ENCODE results near the gene SOS1. TPM values are rescaled to one million over a fixed set of nuclear protein-coding genes. Genes with fewer than 3 reads are reported as not detected.

SOS1 gene
- total RNA-seq, 2 donors from 2014 or later, result 13.7 to 67.6 TPM

DNA sequence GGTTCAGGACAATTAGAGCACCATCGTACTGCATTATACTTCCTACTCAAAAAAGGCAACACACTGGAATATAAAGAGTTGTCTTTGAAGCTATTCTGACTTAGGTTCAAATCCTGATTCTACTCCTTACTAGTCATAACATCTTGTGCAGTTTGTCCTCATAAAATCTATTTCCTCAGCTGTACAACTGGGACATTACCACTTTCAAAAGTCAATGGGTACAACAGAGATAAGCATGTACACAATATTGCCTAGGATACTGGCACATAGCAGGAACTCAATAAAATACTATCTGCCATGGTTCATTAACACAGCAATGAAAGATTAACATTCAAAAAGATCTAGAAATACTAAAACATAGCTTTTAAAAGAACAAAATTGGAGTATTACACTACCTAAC, 11.3 kb downstream of the SOS1 start:
- no peak for DNase-seq
- no peaks in the 10 kb centered on the region for H3K9me3 ChIP-seq
- H3K36me3 ChIP-seq (replicated peaks in 1 of 2; ENCODE audit: insufficient read depth in 1 of 2, low read depth in 2 of 2), result no peaks in the 10 kb centered on the region
- 90 to 91% methylated on average over 1 of the region's 1 CpG for WGBS, 2 donors
- H3K4me3 ChIP-seq, result no peak overlapping the region
- no peak overlapping the region for H3K27ac ChIP-seq
- H3K27me3 ChIP-seq, result no peaks in the 10 kb centered on the region
- peaks cover 4% of the 10 kb centered on the region for H3K4me1 ChIP-seq
- intact Hi-C loops (cut with DNase I), result no loop called here
- TF ChIP-seq, protein P1, sequence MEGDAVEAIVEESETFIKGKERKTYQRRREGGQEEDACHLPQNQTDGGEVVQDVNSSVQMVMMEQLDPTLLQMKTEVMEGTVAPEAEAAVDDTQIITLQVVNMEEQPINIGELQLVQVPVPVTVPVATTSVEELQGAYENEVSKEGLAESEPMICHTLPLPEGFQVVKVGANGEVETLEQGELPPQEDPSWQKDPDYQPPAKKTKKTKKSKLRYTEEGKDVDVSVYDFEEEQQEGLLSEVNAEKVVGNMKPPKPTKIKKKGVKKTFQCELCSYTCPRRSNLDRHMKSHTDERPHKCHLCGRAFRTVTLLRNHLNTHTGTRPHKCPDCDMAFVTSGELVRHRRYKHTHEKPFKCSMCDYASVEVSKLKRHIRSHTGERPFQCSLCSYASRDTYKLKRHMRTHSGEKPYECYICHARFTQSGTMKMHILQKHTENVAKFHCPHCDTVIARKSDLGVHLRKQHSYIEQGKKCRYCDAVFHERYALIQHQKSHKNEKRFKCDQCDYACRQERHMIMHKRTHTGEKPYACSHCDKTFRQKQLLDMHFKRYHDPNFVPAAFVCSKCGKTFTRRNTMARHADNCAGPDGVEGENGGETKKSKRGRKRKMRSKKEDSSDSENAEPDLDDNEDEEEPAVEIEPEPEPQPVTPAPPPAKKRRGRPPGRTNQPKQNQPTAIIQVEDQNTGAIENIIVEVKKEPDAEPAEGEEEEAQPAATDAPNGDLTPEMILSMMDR (IDR thresholded peaks at IDR 0.05), result no peak
- TF ChIP-seq POLR2A (IDR thresholded peaks at IDR 0.05), result no peak
- no peak for ATAC-seq

DNA sequence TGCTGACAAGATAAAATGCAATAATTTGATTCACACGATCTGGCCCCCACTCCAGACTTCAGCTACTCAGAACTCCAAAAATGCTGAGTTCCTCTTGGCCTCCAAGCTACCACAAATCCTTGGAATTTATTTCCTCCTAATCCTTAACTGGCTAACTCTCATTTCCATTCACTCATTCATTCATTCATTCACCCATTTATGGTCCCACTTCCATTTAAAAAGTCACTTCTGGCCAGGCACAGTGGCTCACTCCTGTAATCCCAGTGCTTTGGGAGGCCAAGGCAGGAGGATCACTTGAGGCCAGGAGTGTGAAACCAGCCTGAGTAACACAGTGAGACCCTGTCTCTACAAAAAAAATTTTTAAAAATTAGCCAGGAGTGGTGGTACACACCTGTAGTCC, 12.5 kb downstream of the SOS1 start:
- no peaks in the 10 kb centered on the region for H3K36me3 ChIP-seq (replicated peaks in 1 of 2; ENCODE audit: insufficient read depth in 1 of 2, low read depth in 2 of 2)
- H3K9me3 ChIP-seq, result no peaks in the 10 kb centered on the region
- no peak overlapping the region for H3K27ac ChIP-seq
- 59 to 70% methylated on average over 1 of the region's 1 CpG for WGBS, 2 donors
- no peaks in the 10 kb centered on the region for H3K27me3 ChIP-seq
- no peak for DNase-seq
- TF ChIP-seq POLR2A (IDR thresholded peaks at IDR 0.05), result no peak
- TF ChIP-seq, protein P1 (IDR thresholded peaks at IDR 0.05), result no peak
- intact Hi-C loops (cut with DNase I), result no loop called here
- peaks cover 4% of the 10 kb centered on the region for H3K4me1 ChIP-seq
- H3K4me3 ChIP-seq, result no peak overlapping the region
- ATAC-seq, result no peak

DNA sequence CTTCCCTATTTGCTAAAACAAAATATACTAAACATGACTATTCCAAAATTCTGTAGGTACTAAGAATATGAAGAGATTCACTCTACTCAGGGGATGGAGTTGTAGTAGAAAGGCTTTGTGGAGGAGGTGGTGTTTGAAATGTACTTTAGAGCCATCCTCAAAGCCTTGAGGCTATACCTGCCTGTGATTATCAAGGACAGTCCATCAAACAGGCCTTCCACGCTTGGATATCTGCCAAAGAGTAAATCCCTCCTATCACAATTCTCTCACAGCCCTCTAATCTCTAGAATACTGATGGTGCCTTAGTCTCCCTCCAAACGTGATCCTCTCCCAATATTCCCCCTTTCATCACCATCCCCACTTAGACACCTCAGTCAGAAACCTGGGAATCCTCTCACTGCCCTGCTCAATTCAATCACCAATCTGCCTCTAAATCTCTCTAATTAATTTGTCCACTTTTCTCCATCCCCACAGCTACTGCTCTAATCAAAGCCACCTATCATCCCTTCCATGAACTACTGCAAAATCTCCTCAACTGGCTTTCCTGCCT, 13.1 kb downstream of the SOS1 start:
- Histone ChIP-seq H3K36me3 (replicated peaks in 1 of 2; ENCODE audit: insufficient read depth in 1 of 2, low read depth in 2 of 2) (no peaks in the 10 kb centered on the region), H3K4me3 (no peak overlapping the region), H3K27me3 (no peaks in the 10 kb centered on the region), H3K9me3 (no peaks in the 10 kb centered on the region), H3K4me1 (peaks cover 4% of the 10 kb centered on the region), H3K27ac (no peak overlapping the region)
- intact Hi-C loops (cut with DNase I), result no loop called here
- ATAC-seq (no peak), DNase-seq (no peak)
- WGBS, 2 donors, result 28 to 34% methylated on average over 2 of the region's 2 CpGs
- TF ChIP-seq, protein P1 (IDR thresholded peaks at IDR 0.05), result no peak
- TF ChIP-seq POLR2A (IDR thresholded peaks at IDR 0.05), result no peak

DNA sequence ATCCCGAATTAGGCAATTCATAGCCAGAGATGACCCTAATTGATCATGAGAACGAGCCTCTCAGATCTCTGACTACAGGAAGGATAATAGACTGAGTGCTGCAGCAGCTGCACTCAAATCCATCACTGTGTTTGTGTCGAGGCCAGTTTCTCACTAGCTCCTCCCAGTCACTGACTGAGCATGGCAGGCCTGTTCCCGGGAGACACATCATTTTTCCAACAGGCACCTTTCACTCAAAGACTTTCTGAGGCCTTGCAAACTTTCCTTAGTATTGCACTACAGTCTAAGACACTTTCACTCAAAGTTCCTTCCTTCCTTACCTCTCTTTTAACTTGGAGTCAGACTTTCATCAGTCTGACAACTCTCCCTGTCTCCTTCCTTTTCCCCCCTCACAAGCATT, 13.7 kb downstream of the SOS1 start:
- Histone ChIP-seq H3K9me3 (no peaks in the 10 kb centered on the region), H3K4me1 (peaks cover 4% of the 10 kb centered on the region), H3K27ac (no peak overlapping the region), H3K27me3 (no peaks in the 10 kb centered on the region), H3K4me3 (no peak overlapping the region), H3K36me3 (replicated peaks in 1 of 2; ENCODE audit: insufficient read depth in 1 of 2, low read depth in 2 of 2) (no peaks in the 10 kb centered on the region)
- intact Hi-C loops (cut with DNase I), result no loop called here
- no peak for ATAC-seq
- 12 to 23% methylated on average over 4 of the region's 4 CpGs for WGBS, 2 donors
- DNase-seq, result no peak
- TF ChIP-seq, protein P1 (IDR thresholded peaks at IDR 0.05), result no peak
- TF ChIP-seq POLR2A (IDR thresholded peaks at IDR 0.05), result no peak
